Central memory CD8-positive, alpha-beta T cell (primary cell): Measurements from ENCODE around the gene AIFM2.

Experiments used
- ATAC-seq: fragments of 150-1000 bp; cut with Tn5 transposase; replicated peaks from 2 replicates; pipeline ENCODE4 v1.10.0; 2022; ENCODE audit warnings: mild to moderate bottlenecking, moderate FRiP score, moderate number of reproducible peaks; ENCODE audit not compliant: poor library complexity, severe bottlenecking; ENCODE audit errors: extremely low read depth
- DNase-seq, 2 donors: peaks; one replicate each; pipeline ENCODE4 v3.0.0; 2021; ENCODE audit warnings: low spot score in 2 of 2
- H3K27ac Mint-ChIP-seq: one replicate; pipeline ENCODE4 v1.8.0; 2022; ENCODE audit warnings: low read depth, mild to moderate bottlenecking, moderate library complexity, mixed read lengths
- H3K27me3 Mint-ChIP-seq: one replicate; pipeline ENCODE4 v1.8.0; 2022; ENCODE audit warnings: mixed read lengths
- H3K36me3 Mint-ChIP-seq: one replicate; pipeline ENCODE4 v1.8.0; 2022; ENCODE audit warnings: mild to moderate bottlenecking, moderate library complexity, mixed read lengths; ENCODE audit not compliant: insufficient read depth
- H3K4me1 Mint-ChIP-seq: one replicate; pipeline ENCODE4 v1.8.0; 2022; ENCODE audit warnings: mixed read lengths
- H3K4me3 Mint-ChIP-seq: one replicate; pipeline ENCODE4 v1.8.0; 2022; ENCODE audit warnings: mild to moderate bottlenecking, moderate library complexity, mixed read lengths
- H3K9me3 Mint-ChIP-seq: one replicate; pipeline ENCODE4 v1.8.0; 2022; ENCODE audit warnings: mixed read lengths

The AIFM2 gene

GRCh38 chr10:70144372-70145110 is 11.9 kb upstream of the AIFM2 start:
- Mint-ChIP-seq H3K9me3 (no peaks in the 10 kb centered on the region), H3K4me1 (peaks cover 37% of the 10 kb centered on the region), H3K27ac (peak overlapping the region; percentile 91), H3K4me3 (peak overlapping the region; percentile 85), H3K36me3 (peaks cover 25% of the 10 kb centered on the region), H3K27me3 (no peaks in the 10 kb centered on the region)
- no peak for DNase-seq
- ATAC-seq: no peak

GRCh38 chr10:70142555-70142954 is 9.9 kb upstream of the AIFM2 start:
- no peak overlapping the region for H3K4me3 Mint-ChIP-seq
- DNase-seq (no peak), ATAC-seq (no peak)
- H3K36me3 Mint-ChIP-seq: peaks cover 17% of the 10 kb centered on the region
- no peak overlapping the region for H3K27ac Mint-ChIP-seq
- no peaks in the 10 kb centered on the region for H3K9me3 Mint-ChIP-seq
- H3K27me3 Mint-ChIP-seq: no peaks in the 10 kb centered on the region
- H3K4me1 Mint-ChIP-seq: peaks cover 41% of the 10 kb centered on the region

- ATAC-seq (no peak), DNase-seq (no peak)
- H3K27ac Mint-ChIP-seq: no peak overlapping the region
- H3K27me3 Mint-ChIP-seq: no peaks in the 10 kb centered on the region
- H3K4me3 Mint-ChIP-seq: no peak overlapping the region
- H3K9me3 Mint-ChIP-seq: no peaks in the 10 kb centered on the region
- H3K36me3 Mint-ChIP-seq: peaks cover 10% of the 10 kb centered on the region
- H3K4me1 Mint-ChIP-seq: peaks cover 47% of the 10 kb centered on the region
Measured at GRCh38 chr10:70140297-70140696, 7.7 kb upstream of the AIFM2 start.

- Mint-ChIP-seq H3K4me1 (peaks cover 45% of the 10 kb centered on the region), H3K27ac (no peak overlapping the region), H3K36me3 (peaks cover 7% of the 10 kb centered on the region), H3K9me3 (no peaks in the 10 kb centered on the region), H3K4me3 (no peak overlapping the region), H3K27me3 (no peaks in the 10 kb centered on the region)
- DNase-seq (no peak), ATAC-seq (no peak)
Measured at GRCh38 chr10:70139997-70140250, 7.3 kb upstream of the AIFM2 start.

GRCh38 chr10:70139151-70139996 is 6.7 kb upstream of the AIFM2 start:
- Mint-ChIP-seq H3K4me1 (peaks cover 40% of the 10 kb centered on the region), H3K9me3 (no peaks in the 10 kb centered on the region), H3K27ac (no peak overlapping the region), H3K27me3 (no peaks in the 10 kb centered on the region), H3K4me3 (no peak overlapping the region), H3K36me3 (peaks cover 6% of the 10 kb centered on the region)
- ATAC-seq (no peak), DNase-seq (no peak)

- Mint-ChIP-seq H3K36me3 (peaks cover 5% of the 10 kb centered on the region), H3K27ac (no peak overlapping the region)
- no peak for DNase-seq
Measured at GRCh38 chr10:70137927-70138883, 5.6 kb upstream of the AIFM2 start.

GRCh38 chr10:70137135-70137534 is 4.5 kb upstream of the AIFM2 start:
- no peak for DNase-seq
- Mint-ChIP-seq H3K27me3 (no peaks in the 10 kb centered on the region), H3K4me3 (no peak overlapping the region), H3K9me3 (no peaks in the 10 kb centered on the region), H3K27ac (no peak overlapping the region), H3K36me3 (peaks cover 9% of the 10 kb centered on the region), H3K4me1 (peaks cover 29% of the 10 kb centered on the region)
- no peak for ATAC-seq

More at GRCh38 chr10:70137927-70138883, 5.6 kb upstream of the AIFM2 start:
- no peak for ATAC-seq
- no peak overlapping the region for H3K4me3 Mint-ChIP-seq
- no peaks in the 10 kb centered on the region for H3K9me3 Mint-ChIP-seq
- H3K4me1 Mint-ChIP-seq: peaks cover 30% of the 10 kb centered on the region
- H3K27me3 Mint-ChIP-seq: no peaks in the 10 kb centered on the region

GRCh38 chr10:70135684-70136083 is 3.1 kb upstream of the AIFM2 start:
- ATAC-seq (no peak), DNase-seq (no peak)
- peaks cover 35% of the 10 kb centered on the region for H3K4me1 Mint-ChIP-seq
- H3K36me3 Mint-ChIP-seq: peaks cover 9% of the 10 kb centered on the region
- H3K9me3 Mint-ChIP-seq: no peaks in the 10 kb centered on the region
- H3K27ac Mint-ChIP-seq: no peak overlapping the region
- H3K4me3 Mint-ChIP-seq: no peak overlapping the region
- no peaks in the 10 kb centered on the region for H3K27me3 Mint-ChIP-seq

- Mint-ChIP-seq H3K9me3 (no peaks in the 10 kb centered on the region), H3K27me3 (no peaks in the 10 kb centered on the region), H3K27ac (no peak overlapping the region), H3K36me3 (peaks cover 9% of the 10 kb centered on the region), H3K4me3 (no peak overlapping the region), H3K4me1 (peaks cover 35% of the 10 kb centered on the region)
- ATAC-seq: no peak
- no peak for DNase-seq
Measured at GRCh38 chr10:70135046-70135445, 2.4 kb upstream of the AIFM2 start.

GRCh38 chr10:70131560-70131937 is 1.1 kb downstream of the AIFM2 start:
- H3K4me3 Mint-ChIP-seq: peak overlapping the region; percentile 89
- H3K36me3 Mint-ChIP-seq: peaks cover 10% of the 10 kb centered on the region
- peaks cover 20% of the 10 kb centered on the region for H3K4me1 Mint-ChIP-seq
- no peaks in the 10 kb centered on the region for H3K9me3 Mint-ChIP-seq
- no peak for DNase-seq
- ATAC-seq: no peak
- H3K27me3 Mint-ChIP-seq: no peaks in the 10 kb centered on the region
- H3K27ac Mint-ChIP-seq: no peak overlapping the region

- Mint-ChIP-seq H3K4me1 (peaks cover 19% of the 10 kb centered on the region), H3K36me3 (peaks cover 10% of the 10 kb centered on the region), H3K27me3 (no peaks in the 10 kb centered on the region), H3K4me3 (no peak overlapping the region), H3K9me3 (no peaks in the 10 kb centered on the region), H3K27ac (no peak overlapping the region)
- DNase-seq: no peak
- no peak for ATAC-seq
Measured at GRCh38 chr10:70130878-70131559, 1.6 kb downstream of the AIFM2 start.
